Right forelimb (tissue), 1 donor: ENCODE data around the gene MYO7A.

Experiments used
- DNase-seq: peaks from one replicate; pipeline ENCODE4 v3.0.0-alpha.2; 2018

MYO7A gene

GRCh38 chr11:77127920-77128691 lies at the start of gene MYO7A:
MYO7A (plus strand) TSS chr11:77128246; CDS start chr11:77130635, 2,389 bp downstream.
- no peak for DNase-seq

- DNase-seq = no peak
These were observed 48.4 kb upstream of the MYO7A start for GRCh38 chr11:77079666-77080065.

GRCh38 chr11:77080643-77081210 lies 47.3 kb upstream of the MYO7A start:
- DNase-seq = peak; percentile 15

DNA sequence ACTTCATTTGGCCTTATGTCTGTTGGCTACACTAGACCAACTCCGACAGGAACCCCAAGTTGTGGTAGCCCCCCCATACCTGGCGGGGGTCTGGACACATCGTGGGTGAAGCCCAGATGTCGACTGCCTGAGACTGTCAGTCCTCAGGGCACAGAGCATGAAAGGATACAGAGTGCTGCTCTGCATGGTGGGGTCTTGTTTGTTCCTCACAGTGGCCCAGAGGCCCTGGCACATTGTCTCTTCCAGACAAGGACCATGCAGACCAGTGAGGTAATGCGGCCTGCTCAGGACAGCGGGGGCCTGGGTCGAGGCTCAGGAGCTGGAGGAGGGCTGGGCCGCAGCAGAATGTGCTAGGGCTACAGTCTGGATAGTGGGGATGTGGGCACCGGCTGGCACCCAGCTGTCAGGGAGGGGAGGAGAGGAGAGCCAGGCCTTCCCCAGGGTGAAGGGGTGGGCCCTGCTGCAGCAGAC lies 46.6 kb upstream of the MYO7A start:
- DNase-seq = peak; percentile 34

GRCh38 chr11:77081976-77082836 lies 45.8 kb upstream of the MYO7A start:
- DNase-seq = peak; percentile 30

GRCh38 chr11:77082838-77083565 lies 45.0 kb upstream of the MYO7A start:
- peak; percentile 44 for DNase-seq

DNA sequence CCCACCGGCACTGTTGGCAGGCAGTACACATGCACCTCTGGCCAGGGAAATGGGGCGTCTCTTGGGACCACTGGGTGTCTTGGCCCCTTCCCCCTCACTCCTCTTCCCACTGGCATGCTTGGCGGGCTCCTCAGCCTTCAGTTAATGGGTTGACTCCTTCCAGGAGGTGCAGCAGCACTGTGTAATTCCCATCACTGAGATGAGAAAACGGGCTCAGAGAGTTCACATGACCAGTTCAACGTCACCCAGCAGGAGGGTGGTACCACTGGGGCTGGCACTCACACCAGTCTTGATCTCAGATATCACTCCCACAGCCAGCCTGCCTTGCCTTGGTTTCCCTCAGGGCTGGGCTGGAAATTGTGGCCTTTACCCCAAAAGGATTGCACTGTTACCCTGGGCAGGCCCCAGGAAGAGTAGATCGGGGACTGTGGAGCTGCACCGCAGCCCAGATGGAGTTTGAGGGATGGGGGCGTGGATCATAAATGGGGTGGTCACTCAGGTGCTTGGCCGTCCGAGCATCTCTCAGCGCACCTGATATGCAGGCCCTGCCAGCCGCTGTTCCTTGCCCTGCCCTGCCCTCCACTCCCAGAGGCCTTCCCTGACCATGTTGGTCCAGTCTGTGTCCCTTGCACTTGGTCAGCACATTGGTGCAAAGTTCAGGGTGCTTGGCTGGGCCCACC lies 44.3 kb upstream of the MYO7A start:
- DNase-seq = peak; percentile 19

DNA sequence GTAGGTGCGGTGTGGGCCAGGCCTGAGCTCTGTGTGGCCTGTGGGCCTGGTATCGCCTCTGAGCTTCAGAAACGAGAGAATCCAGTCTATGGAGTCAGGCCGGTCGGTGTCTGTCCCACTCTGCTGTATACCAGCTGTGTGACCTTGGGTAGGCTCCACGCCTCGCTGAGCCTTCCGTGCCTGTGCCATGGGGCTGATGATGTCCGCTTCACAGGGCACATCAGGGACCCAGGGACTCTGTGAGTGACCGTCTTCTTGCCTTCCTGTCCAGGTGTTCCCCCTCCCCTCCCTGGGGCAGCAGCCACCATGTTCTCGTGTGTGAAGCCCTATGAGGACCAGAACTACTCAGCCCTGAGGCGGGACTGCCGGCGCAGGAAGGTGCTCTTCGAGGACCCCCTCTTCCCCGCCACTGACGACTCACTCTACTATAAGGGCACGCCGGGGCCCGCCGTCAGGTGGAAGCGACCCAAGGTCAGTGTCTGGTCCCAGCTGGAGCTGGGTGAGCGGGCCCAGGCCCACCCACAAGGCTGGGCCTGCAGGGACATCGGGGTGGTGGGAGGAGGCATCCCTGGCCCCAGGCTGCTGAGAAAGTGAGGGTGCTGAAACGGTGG lies 43.4 kb upstream of the MYO7A start:
- DNase-seq = peak; percentile 33

DNA sequence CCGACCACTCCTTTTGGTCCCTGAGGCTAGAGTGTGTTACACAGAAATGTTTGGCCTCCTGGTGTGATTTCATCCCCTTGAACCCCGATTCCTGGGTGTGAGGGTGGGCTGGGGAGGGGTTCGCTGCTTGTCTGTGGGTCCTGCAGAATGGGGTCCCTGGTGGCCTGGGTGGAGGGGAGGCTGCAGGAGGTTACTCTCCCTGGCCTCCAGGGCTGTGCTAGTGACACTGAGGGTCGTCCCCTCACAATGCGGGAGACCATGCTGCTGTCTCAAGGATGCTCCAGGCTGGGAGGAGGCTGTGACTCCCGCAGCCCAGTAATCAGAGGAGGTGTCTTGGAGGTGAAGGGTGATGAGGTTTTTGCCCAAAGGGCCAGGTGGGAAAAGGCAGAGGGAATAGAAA lies 42.4 kb upstream of the MYO7A start:
- peak; percentile 13 for DNase-seq

GRCh38 chr11:77086521-77087472 lies 41.2 kb upstream of the MYO7A start:
- DNase-seq = no peak

DNA sequence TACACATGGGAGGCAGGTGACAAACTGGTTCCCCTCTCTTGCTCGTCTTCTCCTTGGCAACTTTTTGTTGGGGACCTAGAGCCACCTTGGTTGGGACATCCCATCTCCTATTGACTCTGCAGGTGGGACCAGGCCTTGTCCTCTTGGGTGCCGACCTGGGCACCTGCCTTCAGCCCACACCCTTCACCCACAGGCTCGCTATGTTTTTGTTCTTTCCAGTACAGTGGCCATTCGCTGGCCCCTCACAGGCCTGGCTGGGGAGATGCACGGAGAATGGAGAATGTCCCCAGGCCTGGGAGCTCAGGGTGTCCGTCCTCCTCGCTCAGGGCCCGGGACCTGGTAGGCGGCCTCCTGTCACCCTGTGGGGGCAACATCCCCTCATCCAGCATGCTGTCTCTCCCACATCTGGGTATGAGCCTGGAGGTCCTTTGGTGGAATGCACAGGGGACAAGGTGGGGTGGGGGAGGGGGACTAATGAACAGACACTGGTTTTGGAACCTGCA lies 40.3 kb upstream of the MYO7A start:
- no peak for DNase-seq

- DNase-seq = no peak
These were observed 39.6 kb upstream of the MYO7A start for GRCh38 chr11:77088236-77089003.

- DNase-seq = no peak
These were observed 39.0 kb upstream of the MYO7A start for GRCh38 chr11:77089004-77089545.

DNA sequence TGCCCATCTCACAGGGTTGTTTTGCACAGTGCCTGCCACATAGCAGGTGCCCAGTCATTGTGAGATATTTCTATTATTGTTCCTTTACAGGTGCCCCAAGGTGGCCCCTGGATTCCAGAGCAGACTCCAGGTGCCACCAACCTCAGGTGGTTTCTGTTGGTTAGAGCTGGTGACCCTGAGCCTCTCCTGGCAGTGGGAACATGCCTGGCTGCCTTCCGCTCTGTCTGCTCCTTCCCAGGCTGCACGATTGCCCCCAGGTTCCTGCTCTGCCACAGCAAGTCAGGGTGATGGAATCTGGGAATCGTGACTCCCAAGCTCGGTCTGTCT lies 38.0 kb upstream of the MYO7A start:
- DNase-seq = no peak

DNA sequence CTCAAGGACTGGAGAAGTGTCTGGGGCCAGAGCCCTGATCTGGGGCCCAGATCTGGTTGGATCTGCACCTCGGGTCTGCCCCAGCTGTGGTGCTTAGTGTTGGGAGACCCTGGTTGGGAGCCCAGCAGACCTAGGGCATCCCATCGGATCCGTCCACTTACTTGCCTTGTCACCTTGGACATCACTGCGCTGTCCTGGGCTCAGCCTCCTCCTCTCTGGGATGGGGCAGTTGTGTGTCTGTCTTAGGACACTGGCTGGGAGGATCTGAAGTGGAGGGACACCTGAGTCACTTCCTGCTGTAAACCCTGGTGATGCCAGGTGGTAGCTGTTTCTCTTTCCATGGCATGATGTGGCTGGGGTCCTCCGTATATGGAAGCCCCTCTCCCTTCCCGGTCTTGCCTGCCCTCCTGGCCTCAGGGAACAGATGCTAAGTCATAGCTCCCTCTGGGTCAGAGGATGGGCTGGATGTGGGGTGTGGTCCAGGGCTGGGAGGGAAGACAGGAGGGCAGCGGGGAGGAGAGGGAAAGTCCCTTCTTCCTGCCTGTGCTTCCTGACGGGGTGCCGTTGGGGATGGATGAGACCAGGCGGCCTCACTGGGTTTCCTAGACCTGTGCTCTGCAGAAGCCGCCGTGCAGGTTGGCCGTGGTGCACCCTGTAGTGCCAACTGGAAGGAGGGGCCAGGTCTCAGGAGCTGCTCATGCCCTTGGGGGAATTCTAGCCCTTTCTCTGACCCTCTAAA lies 37.5 kb upstream of the MYO7A start:
- DNase-seq = no peak

DNA sequence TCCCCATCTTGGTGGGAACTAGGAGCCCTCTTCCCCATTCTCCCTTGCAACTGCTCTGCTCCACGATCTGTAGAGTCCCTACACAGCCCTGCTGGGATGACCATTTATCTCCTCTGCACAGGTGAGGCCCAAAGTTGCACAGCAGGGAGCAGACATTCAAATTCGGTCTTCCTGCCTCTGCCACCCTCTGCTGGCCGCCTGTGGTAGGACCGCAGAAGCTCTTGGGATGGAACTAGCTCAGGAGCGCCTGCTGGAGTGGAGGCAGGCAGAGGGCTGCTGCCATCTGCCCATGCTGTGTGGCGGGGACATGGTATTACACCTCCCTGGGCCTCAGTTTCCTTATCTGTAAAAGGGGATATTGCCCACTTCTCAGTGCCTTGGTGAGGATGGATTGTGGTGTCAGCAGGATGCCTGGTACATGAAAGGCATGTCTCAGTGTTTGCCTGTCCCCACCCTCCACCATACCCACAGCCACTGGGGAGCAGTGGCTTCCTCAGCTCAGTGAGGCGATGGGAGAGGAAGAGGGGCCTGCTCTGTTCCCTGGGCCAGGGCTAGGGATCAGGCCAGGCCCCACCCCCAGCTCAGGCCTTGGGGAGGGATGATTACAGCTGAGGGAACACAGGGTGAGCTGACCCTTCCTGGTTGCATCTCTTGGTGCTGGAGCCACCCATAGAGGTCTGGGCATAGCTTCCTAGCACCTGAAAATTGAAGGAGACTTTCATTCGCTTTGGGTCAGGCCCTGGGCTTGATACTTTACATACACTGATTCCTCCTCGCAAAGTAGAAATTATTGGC lies 36.7 kb upstream of the MYO7A start:
- DNase-seq = peak; percentile 84

GRCh38 chr11:77092382-77092781 lies 35.7 kb upstream of the MYO7A start:
- DNase-seq = no peak
